Renal pelvis (tissue), 4 donors: ENCODE data around the gene LIMD2. TPM values are rescaled to one million over a fixed set of nuclear protein-coding genes. Genes with fewer than 3 reads are reported as not detected.
A peak's percentile ranks its signal among the peaks of the same experiment; 100 is the strongest.

Source experiments
- DNase-seq: peaks from one replicate; pipeline ENCODE4 v3.0.0-alpha.2; 2013
- polyA plus RNA-seq, 3 donors: library from polyadenylated mRNA; unstranded; fragments of 120-200 nt; gene quantifications; one replicate each; pipeline ENCODE4 v1.2.1, GENCODE V29; 2013; ENCODE audit not compliant: insufficient read length in 3 of 3

Gene LIMD2
- polyA plus RNA-seq, 3 donors, result 28.8 to 38.4 (median 34.9) TPM

DNA sequence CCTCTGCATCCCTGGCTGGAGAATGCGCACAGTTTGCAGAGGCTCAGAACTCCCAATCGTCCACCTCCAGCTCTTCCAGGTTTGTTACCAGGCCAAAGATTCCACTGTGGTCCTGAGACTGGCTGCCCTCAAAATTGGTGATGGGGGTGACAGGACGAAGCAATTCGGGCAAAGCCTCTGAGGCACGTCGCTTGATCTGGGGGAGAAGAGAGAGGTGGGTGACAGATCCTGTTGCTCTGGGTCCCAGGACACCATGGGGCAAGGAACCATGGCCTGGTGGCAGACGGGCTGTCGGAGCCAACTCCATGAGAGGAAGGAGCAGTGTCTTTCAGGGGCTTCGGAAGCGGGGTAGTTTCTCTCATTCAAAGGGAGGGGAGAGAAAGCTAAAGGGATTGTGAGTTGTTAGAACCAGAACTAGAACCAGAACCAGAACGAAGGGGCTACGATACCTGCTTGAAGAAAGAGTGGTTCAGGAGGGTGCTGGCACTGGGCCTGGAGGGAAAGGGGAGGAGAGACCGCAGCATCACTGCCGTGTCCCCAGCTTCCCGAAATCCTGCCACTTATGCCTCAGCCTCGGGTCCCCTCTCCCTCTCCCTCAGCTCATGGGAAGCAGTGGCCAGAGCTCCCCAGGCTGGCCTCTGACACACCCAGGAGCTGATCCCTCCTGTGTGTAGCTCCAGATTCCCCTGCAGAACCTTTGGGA lies 3.8 kb upstream of the LIMD2 start:
- DNase-seq, result no peak

DNA sequence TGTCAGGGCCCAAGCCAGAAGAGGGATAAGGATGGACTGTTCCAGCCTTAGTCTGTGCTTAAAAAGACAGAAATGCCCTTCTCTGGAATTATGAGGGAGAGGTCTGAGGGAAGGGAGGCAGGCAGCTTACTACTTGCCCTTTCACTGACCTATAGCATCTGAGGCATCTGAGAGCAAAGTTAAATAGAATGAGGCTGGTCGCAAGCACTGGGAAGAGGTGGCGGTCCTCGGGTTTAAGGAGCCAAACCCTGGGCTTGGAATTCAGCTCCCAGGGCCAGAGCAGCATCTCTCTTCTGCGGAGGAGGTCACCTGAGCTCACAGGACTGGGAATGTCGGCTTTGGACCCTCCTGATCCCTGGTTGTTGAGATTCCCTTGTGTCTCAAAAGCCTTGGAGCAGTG lies 3.1 kb upstream of the LIMD2 start:
- DNase-seq, result no peak

DNA sequence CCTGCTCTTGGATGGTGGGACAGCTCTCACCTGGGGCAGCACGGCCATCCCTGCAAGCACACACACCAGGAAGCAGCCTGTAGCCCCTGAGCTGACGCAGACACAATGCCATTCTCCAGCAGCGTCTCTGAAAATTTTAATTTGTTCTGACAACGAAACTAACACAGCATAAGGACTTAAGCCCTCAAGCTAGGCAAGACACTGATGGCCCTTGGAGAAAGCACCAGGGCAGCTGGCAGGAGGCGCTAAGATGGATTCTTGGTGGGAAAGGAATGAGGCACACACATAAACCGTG lies 2.7 kb upstream of the LIMD2 start:
- no peak for DNase-seq

DNA sequence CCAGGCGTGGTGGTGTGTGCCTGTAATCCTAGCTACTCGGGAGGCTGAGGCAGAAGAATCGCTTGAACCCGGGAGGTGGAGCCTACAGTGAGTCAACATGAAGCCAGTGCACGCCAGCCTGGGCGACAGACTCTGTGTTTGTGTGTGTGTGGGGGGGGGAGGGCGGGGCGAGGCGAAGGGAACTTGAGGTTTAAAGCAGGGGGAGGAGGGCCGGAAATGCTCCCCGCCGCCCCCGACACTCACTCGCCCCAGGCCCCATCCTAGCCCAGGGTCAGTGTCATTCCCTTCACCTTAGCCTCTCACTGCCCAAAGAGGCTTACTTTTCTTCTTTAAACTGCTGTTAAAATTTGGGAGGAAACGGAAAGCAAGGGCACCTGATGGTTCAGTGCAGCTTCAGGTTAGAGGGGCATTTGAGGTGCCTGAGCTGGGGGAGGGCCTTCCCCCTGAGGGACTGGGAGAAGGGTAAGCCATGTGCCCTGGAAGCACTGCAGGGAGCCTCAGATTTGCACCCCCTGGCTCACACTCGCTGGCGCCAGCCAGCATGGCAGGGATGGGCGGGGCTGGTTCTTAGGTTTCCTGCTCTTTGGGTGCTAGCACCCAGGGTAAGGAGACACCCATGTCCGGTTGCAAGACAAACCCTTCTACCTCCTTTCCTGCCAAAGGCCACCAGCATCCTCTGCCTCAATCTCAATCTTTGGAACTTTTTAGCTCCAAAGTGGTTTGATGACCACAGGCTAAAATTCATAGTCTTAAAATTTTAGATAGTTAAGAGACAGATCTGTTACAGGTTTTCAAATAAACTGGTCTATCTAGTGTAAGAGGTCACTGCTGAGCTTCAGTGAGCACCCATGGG lies 2.2 kb upstream of the LIMD2 start:
- DNase-seq, result no peak

DNA sequence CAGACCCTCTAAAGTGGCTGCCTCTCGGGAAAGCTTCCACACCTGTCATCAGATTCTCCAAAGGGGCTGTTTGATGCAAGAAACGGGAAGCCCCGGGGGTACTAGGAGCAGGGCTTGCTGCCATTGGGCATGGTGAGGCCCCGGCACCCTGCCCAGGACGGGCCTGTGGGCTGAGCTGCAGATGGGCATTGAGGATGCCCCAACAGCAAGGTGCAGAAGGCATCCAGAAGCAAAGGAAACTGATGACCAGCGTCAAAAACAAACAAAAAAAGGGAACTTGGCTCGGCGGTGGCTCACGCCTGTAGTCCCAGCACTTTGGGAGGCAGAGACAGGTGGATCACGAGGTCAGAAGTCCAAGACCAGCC lies 1.5 kb upstream of the LIMD2 start:
- DNase-seq, result no peak

DNA sequence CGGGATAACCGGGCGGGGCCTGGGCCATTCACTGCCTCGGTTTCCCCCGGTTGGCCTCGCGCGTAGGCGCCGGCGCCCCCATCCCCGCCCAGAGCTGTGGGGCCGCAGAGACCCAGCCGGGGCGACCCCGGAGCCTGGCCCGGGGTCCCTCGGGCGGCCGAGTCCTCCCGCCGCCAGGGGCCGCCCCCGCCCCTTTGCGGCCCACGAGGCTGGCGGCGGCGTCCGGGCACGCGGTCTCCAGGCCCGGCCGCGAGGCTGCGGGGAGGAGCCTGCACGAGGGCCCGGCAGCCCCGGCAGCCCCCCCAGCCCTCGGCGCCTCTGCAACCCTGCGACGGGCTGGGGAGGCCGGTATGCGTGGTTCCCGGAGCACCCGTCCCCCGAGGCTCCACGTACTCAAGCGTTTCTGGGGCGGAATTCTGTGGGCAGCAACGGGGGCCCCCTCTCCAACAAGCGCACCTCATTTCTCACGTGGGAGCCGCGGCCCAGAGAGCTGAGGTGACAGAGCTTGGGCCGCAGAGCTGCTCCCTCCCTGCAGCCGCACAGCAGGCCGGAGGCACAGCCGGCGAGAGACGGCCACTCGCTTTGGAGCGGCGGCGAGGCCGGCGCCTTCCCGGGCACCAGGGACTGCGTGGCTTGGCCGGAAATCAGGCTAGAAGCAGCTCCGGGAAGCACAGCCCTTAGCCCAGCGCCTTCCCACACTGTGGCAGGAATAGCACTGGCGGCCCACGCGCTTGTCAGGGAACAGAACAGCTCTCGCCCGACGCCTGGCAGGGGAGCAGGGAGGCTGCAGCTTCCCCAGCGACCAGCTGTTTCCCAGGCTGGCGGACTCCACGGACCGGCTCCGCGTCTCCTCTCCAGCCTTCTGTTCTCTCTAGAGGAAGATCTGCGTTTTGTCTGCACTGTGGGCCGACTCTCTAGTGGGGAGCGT lies 867 bp upstream of the LIMD2 start:
- DNase-seq, result peak; percentile 39

DNA sequence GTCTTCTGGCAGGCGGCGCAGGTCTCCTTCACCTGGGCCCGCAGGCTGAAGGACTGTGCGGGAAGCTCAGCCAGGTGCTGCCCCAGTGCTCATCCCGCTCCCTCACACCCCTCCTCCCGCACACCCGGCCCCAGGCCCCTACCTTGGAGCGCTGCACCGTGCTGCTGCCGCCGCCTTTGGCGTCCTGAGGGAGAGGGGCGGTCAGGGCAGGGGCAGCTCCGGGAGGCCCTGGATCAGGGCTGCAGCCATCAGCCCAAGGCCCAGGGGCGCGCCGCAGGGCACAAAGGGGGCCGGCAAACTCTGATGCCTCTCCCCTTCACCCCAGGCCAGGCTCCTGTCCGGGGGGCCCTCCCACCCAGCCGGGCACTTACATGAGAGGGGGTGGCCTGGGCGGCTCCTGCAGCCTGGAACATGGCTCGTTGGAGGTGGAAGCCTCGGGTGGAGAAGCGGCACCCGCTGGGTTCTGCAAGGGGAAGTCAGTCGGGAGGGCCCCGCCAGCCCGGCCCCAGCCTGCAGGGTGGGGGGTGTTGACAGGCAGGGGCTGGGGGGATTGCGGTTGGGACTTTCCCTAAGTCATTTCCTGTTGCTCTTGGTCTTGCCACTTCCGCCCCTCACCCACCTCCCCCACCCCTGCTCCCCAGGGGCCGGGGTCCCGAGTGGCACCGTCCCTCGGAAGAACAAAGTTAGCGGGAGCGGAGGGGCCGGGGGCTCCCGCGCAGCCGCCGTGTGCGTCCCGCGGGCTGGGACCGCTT lies 863 bp downstream of the LIMD2 start:
- DNase-seq, result peak; percentile 27

DNA sequence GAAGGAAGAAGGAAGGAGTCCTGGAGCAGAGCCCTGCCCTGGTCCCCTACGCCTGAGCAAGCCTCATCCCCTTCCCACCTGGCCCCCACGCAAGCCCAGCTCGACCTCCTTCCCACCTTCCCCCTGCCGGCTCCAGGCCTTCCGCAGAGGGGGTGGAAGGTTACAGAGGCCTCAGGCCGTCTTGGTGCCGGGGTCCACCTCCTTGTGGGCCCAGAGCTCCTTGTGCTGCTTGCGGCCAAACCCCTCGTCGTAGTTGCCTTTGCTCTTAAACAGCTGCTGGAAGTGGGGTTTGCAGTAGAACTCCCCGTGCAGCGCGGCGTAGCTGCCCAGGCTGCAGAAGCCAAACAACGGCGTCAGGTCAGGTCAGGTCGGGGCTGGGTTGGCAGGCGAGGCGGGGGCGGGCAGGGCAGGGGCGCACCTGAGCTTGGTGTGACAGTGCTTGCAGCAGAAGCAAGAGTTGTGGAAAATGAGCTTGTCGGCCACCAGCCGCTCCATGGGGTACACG lies 1.5 kb downstream of the LIMD2 start:
- DNase-seq, result no peak

DNA sequence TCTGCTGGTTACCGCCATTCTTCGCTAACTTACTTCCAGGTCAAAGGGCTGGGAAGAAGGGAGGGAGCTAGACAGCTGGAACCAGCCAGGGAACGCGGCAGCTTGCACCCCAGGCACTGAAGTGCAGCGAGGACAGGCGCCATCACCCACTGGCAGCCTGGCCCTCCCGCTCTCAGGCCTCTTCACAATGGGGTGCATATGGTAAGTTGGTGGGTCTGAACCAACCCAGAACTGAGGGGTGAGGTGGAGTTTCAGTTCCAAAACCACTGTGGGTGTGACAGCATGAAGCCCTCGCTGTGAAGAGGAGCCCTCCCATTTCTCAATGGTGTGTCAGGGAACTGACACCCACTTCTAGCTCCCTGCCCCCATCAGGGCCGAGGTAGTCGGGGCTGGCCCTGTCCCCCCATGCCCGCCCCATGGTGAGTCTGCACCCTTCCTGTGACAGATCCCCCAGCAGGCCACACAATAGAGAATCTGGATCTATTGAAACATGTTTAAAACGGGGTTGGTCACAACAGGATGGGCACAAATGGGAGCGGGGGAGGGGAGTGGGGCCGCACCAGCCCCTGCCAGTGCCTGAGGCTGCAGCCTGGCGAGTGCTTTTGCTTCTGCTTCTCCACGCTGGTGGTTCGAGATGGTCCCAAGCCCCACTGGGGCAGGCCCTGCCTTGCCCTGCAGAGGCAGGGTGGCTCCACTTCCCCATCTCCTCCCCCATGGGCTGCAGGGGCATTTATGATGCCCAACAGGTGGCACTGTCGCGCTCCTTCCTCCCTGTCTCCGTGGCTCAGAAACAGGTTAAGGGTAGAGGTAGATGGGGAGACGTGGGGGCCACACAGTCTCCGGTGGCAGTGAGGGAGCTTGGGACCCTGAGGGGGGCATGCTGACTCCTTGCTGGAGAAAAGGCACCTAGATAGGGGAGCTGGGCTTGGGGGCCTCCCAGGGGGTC lies 2.3 kb downstream of the LIMD2 start:
- no peak for DNase-seq

DNA sequence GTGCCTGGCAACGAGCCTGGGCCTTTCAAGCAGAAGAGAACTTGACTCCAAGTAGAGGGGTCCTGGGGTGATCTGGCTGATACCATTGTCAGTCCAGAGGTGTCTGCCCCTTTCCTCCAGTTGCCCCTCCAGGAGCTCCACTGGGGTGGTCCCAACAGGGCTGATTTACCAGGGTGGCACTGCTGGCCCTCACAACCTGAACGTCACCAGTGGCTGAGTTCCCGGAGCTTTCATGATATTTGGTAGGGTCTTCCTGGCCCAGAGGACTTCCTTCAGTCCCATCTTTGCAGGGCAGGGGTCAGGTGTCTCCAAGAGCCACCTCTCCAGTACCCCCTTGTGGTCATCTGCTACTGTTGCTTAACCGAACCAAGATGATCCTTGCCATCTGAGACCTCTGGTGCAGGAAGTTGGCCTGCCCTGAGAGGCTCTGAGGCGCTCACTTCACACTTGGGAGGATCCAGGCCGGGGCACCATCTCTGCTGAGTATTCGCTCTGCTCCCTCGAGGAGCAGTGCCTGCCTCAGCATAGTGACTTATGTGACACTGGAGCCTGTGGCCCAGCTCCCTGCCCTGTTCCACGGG lies 3.5 kb downstream of the LIMD2 start:
- DNase-seq, result no peak

DNA sequence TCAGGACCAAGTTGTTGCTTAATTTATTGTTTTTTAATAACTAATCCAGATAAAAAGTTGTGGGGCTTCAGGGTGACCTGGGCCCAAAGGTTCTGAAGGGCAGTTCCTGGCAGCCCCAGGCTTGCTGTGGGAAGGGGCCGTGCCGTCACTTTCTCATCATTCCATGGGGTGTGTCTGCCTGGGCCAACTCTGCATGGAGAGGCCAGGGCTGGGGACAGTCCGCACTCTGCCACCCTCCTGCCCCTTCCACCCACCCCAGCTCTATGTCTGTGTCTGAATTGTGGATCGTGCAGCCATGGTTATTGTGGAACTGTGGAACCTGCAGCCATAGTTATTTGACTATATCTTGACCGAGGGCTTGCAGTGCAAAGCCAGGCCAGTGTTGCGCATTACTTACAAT lies 4.0 kb downstream of the LIMD2 start:
- no peak for DNase-seq

DNA sequence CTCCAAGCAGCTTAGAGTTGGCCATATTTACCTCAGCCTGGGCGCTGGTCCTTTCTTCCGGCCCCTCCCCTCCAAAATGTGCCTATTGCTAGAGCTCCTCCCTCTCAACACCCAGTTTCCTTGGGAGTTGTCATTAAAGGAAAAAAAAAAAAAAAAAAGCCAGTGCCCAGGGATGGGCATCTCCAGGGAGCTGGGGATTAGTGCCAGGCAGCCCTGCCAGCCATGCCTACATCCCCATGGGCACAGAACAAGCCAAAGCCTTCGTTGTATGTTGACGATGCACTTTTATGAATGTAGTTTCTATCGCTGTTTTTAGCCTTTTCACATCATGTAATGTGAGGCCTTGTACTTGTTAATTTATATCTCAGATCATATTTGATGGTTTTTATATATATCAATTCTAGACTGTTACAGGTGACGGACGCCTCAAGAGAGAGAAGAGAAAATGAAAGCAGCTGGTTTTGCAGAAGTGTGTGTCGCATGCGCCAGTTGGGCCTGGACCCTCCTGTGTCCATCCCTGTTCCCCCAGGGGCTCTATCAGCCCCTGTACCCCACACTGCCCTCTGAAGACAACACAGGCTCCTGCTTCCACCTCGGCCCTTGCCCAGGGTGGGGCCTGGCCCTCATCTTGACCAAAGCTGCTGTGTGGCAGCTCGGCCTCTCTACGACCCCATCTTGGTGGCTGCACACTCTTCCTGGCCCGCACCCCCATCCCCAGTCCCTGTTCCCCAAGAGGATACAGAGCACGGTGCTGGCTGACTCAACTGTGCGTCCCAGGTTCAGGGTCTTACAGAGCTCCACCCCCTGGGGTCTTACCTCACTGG lies 4.8 kb downstream of the LIMD2 start:
- DNase-seq, result no peak

DNA sequence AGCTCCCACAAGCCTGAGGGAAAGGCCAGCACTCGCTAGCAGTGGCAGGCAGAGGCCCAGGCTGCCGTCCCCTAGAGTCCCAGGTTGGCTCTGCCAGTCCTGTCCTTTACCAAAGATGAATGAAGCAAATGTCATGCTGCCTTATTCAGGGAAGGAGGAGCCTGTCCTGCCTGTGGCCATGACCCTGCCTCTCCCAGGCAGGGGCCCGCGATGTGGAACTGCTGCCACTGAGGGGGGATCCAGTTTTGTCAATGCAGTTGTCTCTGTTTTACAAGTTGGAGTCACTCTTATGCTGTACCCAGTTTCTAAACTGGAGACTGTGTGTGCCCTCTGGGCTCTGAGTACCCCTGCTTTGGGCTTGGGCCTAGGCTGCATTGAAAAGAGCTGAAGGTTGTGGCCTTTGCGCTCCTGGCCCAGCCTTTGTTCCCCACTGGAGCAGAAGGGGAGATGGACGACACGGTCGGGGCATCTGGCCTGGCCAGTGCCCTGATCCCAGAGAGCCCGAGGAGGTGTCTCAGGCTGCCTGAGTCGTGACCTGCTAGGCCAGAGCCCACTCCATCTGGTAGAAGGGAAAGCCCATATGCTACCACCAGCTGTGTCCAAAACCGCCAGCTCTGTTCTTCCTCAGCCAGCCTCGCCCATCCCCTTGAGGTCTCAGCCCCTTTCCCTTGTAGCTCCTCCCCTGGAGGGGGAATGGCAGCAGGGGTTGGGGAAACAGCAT lies 5.5 kb downstream of the LIMD2 start:
- no peak for DNase-seq

DNA sequence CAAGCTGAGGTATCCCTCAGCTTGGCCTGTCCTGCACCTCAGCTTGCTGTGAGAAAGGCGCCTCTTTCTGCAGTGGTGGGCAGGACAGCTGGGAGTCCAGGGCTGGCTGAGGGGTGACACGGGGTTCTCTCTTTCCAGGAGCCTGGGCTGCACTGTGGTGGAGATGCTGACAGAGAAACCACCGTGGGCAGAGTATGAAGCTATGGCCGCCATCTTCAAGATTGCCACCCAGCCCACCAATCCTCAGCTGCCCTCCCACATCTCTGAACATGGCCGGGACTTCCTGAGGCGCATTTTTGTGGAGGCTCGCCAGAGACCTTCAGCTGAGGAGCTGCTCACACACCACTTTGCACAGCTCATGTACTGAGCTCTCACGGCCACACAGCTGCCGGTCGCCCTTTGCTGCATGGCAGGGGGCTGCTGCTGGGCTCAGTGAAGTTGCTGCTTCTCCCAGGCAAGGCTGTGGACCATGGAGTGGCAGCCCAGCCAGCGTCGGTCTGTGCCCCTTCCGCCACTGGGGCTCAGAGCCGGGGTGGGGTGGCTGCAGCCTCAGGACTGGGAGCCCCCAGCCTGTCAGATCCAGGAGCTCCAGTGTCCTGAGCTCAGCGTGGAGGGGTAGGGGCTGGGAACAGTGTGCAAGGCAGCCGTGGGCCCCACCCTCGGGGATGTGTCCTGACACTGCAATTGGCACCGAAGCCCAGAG lies 6.4 kb downstream of the LIMD2 start:
- DNase-seq, result no peak

DNA sequence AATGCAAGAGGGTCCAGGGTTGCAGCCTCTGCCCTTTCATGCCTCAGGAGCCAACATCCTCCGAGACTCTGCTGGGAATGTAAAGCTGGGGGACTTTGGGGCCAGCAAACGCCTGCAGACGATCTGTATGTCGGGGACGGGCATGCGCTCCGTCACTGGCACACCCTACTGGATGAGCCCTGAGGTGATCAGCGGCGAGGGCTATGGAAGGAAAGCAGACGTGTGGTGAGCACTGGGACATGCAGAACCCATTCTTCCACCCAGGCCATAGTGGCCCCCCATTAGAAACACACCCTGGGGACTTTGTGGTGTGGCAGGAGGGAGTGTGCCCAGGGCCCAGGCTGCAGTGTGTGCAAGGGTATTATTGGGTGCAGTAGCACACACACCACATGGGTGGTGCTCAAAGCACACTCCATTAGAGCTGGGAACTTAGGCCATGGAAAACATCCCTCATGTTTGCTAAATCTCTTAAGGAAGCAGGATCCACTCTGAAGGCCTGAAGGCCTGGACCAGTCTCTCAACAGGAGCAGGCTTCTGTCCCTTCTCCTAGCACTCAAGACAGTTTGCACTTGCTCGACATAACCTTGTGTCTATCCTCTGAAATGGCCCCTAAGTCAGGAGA lies 7.6 kb downstream of the LIMD2 start:
- no peak for DNase-seq

DNA sequence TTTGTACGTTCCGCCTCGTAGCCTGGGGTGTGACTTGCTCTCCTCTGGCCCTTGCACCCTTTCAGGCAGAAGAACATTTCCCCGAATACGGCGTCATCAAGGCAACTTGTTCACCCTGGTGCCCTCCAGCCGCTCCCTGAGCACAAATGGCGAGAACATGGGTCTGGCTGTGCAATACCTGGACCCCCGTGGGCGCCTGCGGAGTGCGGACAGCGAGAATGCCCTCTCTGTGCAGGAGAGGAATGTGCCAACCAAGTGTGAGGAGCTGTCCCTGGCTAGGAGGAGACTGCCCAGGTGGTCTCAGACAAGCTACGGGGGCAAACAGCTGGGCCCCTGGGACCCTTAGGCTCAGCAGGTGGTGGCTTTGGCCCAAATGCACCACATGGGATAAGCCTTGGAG lies 10.4 kb downstream of the LIMD2 start:
- DNase-seq, result no peak

DNA sequence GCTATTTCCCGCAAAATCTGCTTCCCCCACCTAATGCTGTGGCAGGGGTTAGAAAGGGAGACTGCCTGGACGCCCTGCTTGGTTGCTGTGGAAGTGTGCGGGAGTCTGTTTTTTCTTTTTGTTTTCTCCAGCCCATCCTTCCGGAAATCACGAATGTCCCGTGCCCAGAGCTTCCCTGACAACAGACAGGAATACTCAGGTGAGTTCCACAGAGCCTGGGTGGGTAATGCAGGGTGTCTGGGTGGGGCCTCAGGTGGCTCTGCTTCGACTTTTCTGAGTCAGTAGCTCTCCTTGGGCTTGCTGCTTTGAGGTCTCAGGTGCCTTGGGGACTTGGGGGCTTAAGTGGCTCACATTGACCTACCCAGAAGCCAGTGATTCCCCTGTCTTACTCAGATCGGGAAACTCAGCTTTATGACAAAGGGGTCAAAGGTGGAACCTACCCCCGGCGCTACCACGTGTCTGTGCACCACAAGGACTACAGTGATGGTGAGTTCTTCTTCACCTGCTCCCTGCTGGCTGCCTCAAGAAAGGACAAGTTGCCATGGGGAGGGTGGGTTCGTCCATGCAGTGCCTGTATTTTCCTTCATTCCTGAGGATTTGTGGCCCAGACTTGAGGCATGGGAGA lies 11.4 kb downstream of the LIMD2 start:
- no peak for DNase-seq
